ENCODE measurements around the gene PARD3B.

The PARD3B gene

GRCh38 chr2:205543262-205543843, 998.1 kb downstream of the PARD3B start:
- no peak for DNase-seq

- no peak for DNase-seq
These were observed 998.8 kb downstream of the PARD3B start for GRCh38 chr2:205543937-205544702.

GRCh38 chr2:205545971-205546816, 1000.9 kb downstream of the PARD3B start:
- DNase-seq: no peak

- DNase-seq: no peak
These were observed 1010.4 kb downstream of the PARD3B start for GRCh38 chr2:205555566-205556230.

GRCh38 chr2:205556357-205556756, 1011.1 kb downstream of the PARD3B start:
- no peak for DNase-seq

- no peak for DNase-seq
These were observed 1011.7 kb downstream of the PARD3B start for GRCh38 chr2:205556841-205557539.

- DNase-seq: no peak
These were observed 1012.6 kb downstream of the PARD3B start for GRCh38 chr2:205557873-205558272.

- no peak for DNase-seq
These were observed 1016.2 kb downstream of the PARD3B start for GRCh38 chr2:205561441-205561840.

- DNase-seq: no peak
These were observed 1018.4 kb downstream of the PARD3B start for GRCh38 chr2:205563646-205564045.

GRCh38 chr2:205564346-205565141, 1019.3 kb downstream of the PARD3B start:
- DNase-seq: no peak

- DNase-seq: no peak
These were observed 1019.9 kb downstream of the PARD3B start for GRCh38 chr2:205565142-205565522.

- no peak for DNase-seq
These were observed 1021.4 kb downstream of the PARD3B start for GRCh38 chr2:205566606-205567168.

- no peak for DNase-seq
These were observed 1023.3 kb downstream of the PARD3B start for GRCh38 chr2:205568620-205569019.

- DNase-seq: no peak
These were observed 1025.4 kb downstream of the PARD3B start for GRCh38 chr2:205570648-205571047.

- DNase-seq: no peak
These were observed 1026.2 kb downstream of the PARD3B start for GRCh38 chr2:205571360-205571959.

GRCh38 chr2:205574001-205574400, 1028.7 kb downstream of the PARD3B start:
- DNase-seq: no peak

- no peak for DNase-seq
These were observed 1034.1 kb downstream of the PARD3B start for GRCh38 chr2:205579335-205579734.

- no peak for DNase-seq
These were observed 1035.1 kb downstream of the PARD3B start for GRCh38 chr2:205580212-205580987.

- no peak for DNase-seq
These were observed 1037.1 kb downstream of the PARD3B start for GRCh38 chr2:205582366-205582765.
